B cell (primary cell): Measurements from ENCODE around the gene VWA8. TPM values are rescaled to one million over a fixed set of nuclear protein-coding genes. Genes with fewer than 3 reads are reported as not detected.

ENCODE experiments used
- ATAC-seq: fragments of 200-7000 bp; cut with Tn5 transposase; one replicate; pipeline ENCODE4 v1.10.0; 2021; ENCODE audit warnings: low read depth, mild to moderate bottlenecking, moderate number of reproducible peaks, moderate library complexity
- CTCF ChIA-PET: fragments of 350-600 bp; sonication (Branson Sonifier 250); formaldehyde crosslinking; loops from one replicate; lab custom pipeline; 2021; ENCODE audit warnings: antibody characterized with exemption, inconsistent platforms; lab: Charles Lee
- POLR2A ChIA-PET: fragments of 350-600 bp; sonication (Branson Sonifier 250); formaldehyde crosslinking; loops from one replicate; lab custom pipeline; 2021; ENCODE audit warnings: antibody characterized with exemption; lab: Charles Lee
- DNase-seq: peaks from one replicate; pipeline ENCODE4 v3.0.0; 2013
- H2AFZ ChIP-seq: 2 replicates; pipeline ENCODE4 v1.6.1; 2012; ENCODE audit warnings: mild to moderate bottlenecking, low read depth, low read length; ENCODE audit not compliant: insufficient read depth, poor library complexity, severe bottlenecking
- H3K27ac ChIP-seq, 2 donors: 1 replicate in 1 of 2; 2 replicates in 1 of 2; pipeline ENCODE4 v1.5.1; 2012 to 2013; ENCODE audit warnings: low read length in 2 of 2, mild to moderate bottlenecking in 2 of 2, moderate library complexity in 1 of 2
- H3K27me3 ChIP-seq, 4 experiments: fragments of 200-600 bp in 1 of 4; sonication (generic) in 1 of 4; replicated peaks in 1 of 4; 1 replicate in 2 of 4; 2 replicates in 2 of 4; pipeline versions ENCODE4 v1.6.1 to v1.7.0; 2013 to 2016; ENCODE audit warnings: low read length in 3 of 4, mild to moderate bottlenecking in 2 of 4, mixed read lengths in 1 of 4, moderate library complexity in 1 of 4; ENCODE audit not compliant: insufficient read depth in 4 of 4, control insufficient read depth in 3 of 4; ENCODE audit errors: control extremely low read depth in 1 of 4
- H3K36me3 ChIP-seq, 2 experiments: replicated peaks in 1 of 2; 1 replicate in 1 of 2; 2 replicates in 1 of 2; pipeline versions ENCODE4 v1.6.1 to v1.7.1; 2013; ENCODE audit warnings: low read length in 1 of 2; ENCODE audit not compliant: insufficient read depth in 2 of 2, control insufficient read depth in 1 of 2; ENCODE audit errors: control extremely low read depth in 1 of 2, extremely low read depth in 1 of 2
- H3K4me1 ChIP-seq, 2 donors: fragments of 200-600 bp in 1 of 2; sonication (generic) in 1 of 2; 1 replicate in 1 of 2; 2 replicates in 1 of 2; pipeline versions ENCODE4 v1.5.1 to v1.6.1; 2013 to 2017; ENCODE audit warnings: low read length in 2 of 2; ENCODE audit not compliant: control insufficient read depth in 2 of 2, insufficient read depth in 2 of 2
- H3K4me2 ChIP-seq: replicated peaks from 2 replicates; pipeline ENCODE3; 2012; ENCODE audit warnings: mild to moderate bottlenecking, low read depth, low read length; ENCODE audit not compliant: poor library complexity, severe bottlenecking
- H3K4me3 ChIP-seq, 5 experiments: fragments of 200-600 bp in 1 of 5; sonication (generic) in 1 of 5; 1 replicate in 3 of 5; 2 replicates in 2 of 5; pipeline versions ENCODE4 v1.5.1 to v1.7.0; 2011 to 2016; ENCODE audit warnings: low read length in 4 of 5, mild to moderate bottlenecking in 4 of 5, low read depth in 2 of 5, control low read depth in 1 of 5, moderate library complexity in 1 of 5; ENCODE audit not compliant: insufficient read depth in 1 of 5; ENCODE audit errors: control extremely low read depth in 1 of 5, extremely low read depth in 1 of 5
- H3K79me2 ChIP-seq: fragments of 200-600 bp; sonication (generic); one replicate; pipeline ENCODE4 v1.6.0; 2016; ENCODE audit warnings: low read length; ENCODE audit not compliant: control insufficient read depth, insufficient read depth
- H3K9ac ChIP-seq: fragments of 200-600 bp; sonication (generic); 2 replicates; pipeline ENCODE4 v1.6.1; 2017; ENCODE audit warnings: mild to moderate bottlenecking, low read length, moderate library complexity
- H3K9me3 ChIP-seq, 3 donors: one replicate each; pipeline versions ENCODE4 v1.6.1 to v1.7.1; 2013; ENCODE audit warnings: low read length in 2 of 3; ENCODE audit not compliant: control insufficient read depth in 2 of 3, insufficient read depth in 1 of 3; ENCODE audit errors: control extremely low read depth in 1 of 3
- H4K20me1 ChIP-seq: 2 replicates; pipeline ENCODE4 v1.6.0; 2012; ENCODE audit warnings: mild to moderate bottlenecking, low read length; ENCODE audit not compliant: insufficient read depth, control insufficient read depth, poor library complexity, severe bottlenecking
- H3K27ac Mint-ChIP-seq: one replicate; pipeline ENCODE4 v1.8.0; 2021; ENCODE audit warnings: mixed read lengths
- H3K27me3 Mint-ChIP-seq: one replicate; pipeline ENCODE4 v1.8.0; 2021; ENCODE audit warnings: mixed read lengths
- H3K4me1 Mint-ChIP-seq: one replicate; pipeline ENCODE4 v1.8.0; 2021; ENCODE audit warnings: mixed read lengths
- H3K4me3 Mint-ChIP-seq: one replicate; pipeline ENCODE4 v1.8.0; 2021; ENCODE audit warnings: mixed read lengths
- H3K9me3 Mint-ChIP-seq: one replicate; pipeline ENCODE4 v1.8.0; 2022; ENCODE audit warnings: mixed read lengths; ENCODE audit not compliant: insufficient read depth
- CTCF ChIP-seq: fragments of 200-600 bp; IDR thresholded peaks from one replicate; pipeline ENCODE4 v1.8.0; 2022; ENCODE audit warnings: antibody characterized with exemption, mild to moderate bottlenecking
- EZH2 ChIP-seq: IDR thresholded peaks from 2 replicates; pipeline ENCODE4 v1.6.1; 2012; ENCODE audit warnings: borderline replicate concordance, low read depth, mild to moderate bottlenecking, moderate library complexity, low read length; ENCODE audit not compliant: insufficient read depth, poor library complexity, severe bottlenecking
- WGBS: methylation state at CpG from one replicate; pipeline ENCODE4 v1.1.5; 2013; ENCODE audit warnings: missing lambda C conversion rate; ENCODE audit not compliant: insufficient coverage; 5-methylcytosine and 5-hydroxymethylcytosine counted together
- intact Hi-C: fragments of 100-400 bp; cut with micrococcal nuclease; formaldehyde crosslinking; loops from one replicate; pipeline ENCODE4 v1.10.0; 2022
- polyA plus RNA-seq: library from polyadenylated mRNA; depleted of rRNA; stranded (reverse); fragments of >200 nt; gene quantifications from 2 replicates; pipeline ENCODE4 v1.2.3, GENCODE V29; 2012
- total RNA-seq, 2 donors: library from RNA; stranded (reverse); fragments of 120-200 nt in 1 of 2; gene quantifications; 1 replicate in 1 of 2; 2 replicates in 1 of 2; pipeline versions ENCODE4 v1.2.3 to v1.2.4, GENCODE V29; 2013 to 2022

Gene VWA8
- total and polyA plus RNA-seq, 2 donors (not counting 1 experiment from before 2014, with no cell fraction given): 6.0 to 19.7 TPM

- no peaks in the 10 kb centered on the region for H3K4me1 Mint-ChIP-seq
- H3K9me3 Mint-ChIP-seq: no peaks in the 10 kb centered on the region
- no peak overlapping the region for H3K4me2 ChIP-seq
- H3K27me3 Mint-ChIP-seq: peaks cover 4% of the 10 kb centered on the region
- no peak overlapping the region for H3K9ac ChIP-seq
- no peak overlapping the region for H3K27ac ChIP-seq
- no peaks in the 10 kb centered on the region for H3K27me3 ChIP-seq
- no peak for DNase-seq
- no peaks in the 10 kb centered on the region for H3K36me3 ChIP-seq
- WGBS: 76% methylated on average over 5 of the region's 6 CpGs
- no peak overlapping the region for H2AFZ ChIP-seq
- peaks cover 0 to 4% (median 1%) of the 10 kb centered on the region in 3 donors for H3K9me3 ChIP-seq
- H3K4me3 Mint-ChIP-seq: no peak overlapping the region
- ChIA-PET CTCF (interaction anchor here (1.2 kb wide), 1 partner anchor 135 kb away, joined by 3 read pairs; no protein-coding TSS in a partner anchor), POLR2A (interaction anchor here (0.8 kb wide), 1 partner anchor 168 kb away, joined by 3 read pairs; no protein-coding TSS in a partner anchor)
- H4K20me1 ChIP-seq: no peaks in the 10 kb centered on the region
- H3K27ac Mint-ChIP-seq: no peak overlapping the region
- H3K79me2 ChIP-seq: no peaks in the 10 kb centered on the region
- no peak for ATAC-seq
- intact Hi-C loops: no loop called here
- no peaks in the 10 kb centered on the region for H3K4me1 ChIP-seq
- H3K4me3 ChIP-seq: no peak overlapping the region
- no peak for TF ChIP-seq EZH2
- TF ChIP-seq CTCF: no peak
Measured at GRCh38 chr13:41548031-41548430, 412.9 kb downstream of the VWA8 start.

GRCh38 chr13:41547251-41548000 lies 413.5 kb downstream of the VWA8 start:
- Histone ChIP-seq H3K27me3 (no peaks in the 10 kb centered on the region), H3K79me2 (no peaks in the 10 kb centered on the region), H3K4me1 (no peaks in the 10 kb centered on the region), H3K9ac (no peak overlapping the region), H3K4me2 (no peak overlapping the region), H3K27ac (no peak overlapping the region), H3K36me3 (no peaks in the 10 kb centered on the region), H3K9me3 (peaks cover 0 to 8% (median 2%) of the 10 kb centered on the region in 3 donors), H3K4me3 (no peak overlapping the region), H4K20me1 (no peaks in the 10 kb centered on the region), H2AFZ (no peak overlapping the region)
- Mint-ChIP-seq H3K4me1 (no peaks in the 10 kb centered on the region), H3K9me3 (no peaks in the 10 kb centered on the region), H3K27me3 (peaks cover 4% of the 10 kb centered on the region), H3K27ac (no peak overlapping the region), H3K4me3 (no peak overlapping the region)
- intact Hi-C loops: no loop called here
- ChIA-PET CTCF (no interaction called here), POLR2A (interaction anchor here (0.8 kb wide), 1 partner anchor 168 kb away, joined by 3 read pairs; no protein-coding TSS in a partner anchor)
- no peak for DNase-seq
- TF ChIP-seq EZH2 (no peak), CTCF (no peak)
- ATAC-seq: no peak
- WGBS: 94% methylated on average over 16 of the region's 17 CpGs
